GM19467 (cell line): Measurements from ENCODE around the gene MXD4.
"Not testable (repeated sequence)": the region's sequence is repeated elsewhere in the genome, so short reads cannot be mapped to it uniquely, and the experiment has no call there.

Experiments used
- ATAC-seq: cut with Tn5 transposase; IDR thresholded peaks from one replicate; pipeline ENCODE4 v1.9.1; 2021; ENCODE audit warnings: mild to moderate bottlenecking, moderate library complexity; ENCODE audit not compliant: unreplicated experiment

The MXD4 gene

GRCh38 chr4:2231082-2231481 is 30.8 kb downstream of the MXD4 start:
- ATAC-seq = no peak

- no peak for ATAC-seq
Measured at GRCh38 chr4:2226261-2226660, 35.6 kb downstream of the MXD4 start.

GRCh38 chr4:2222838-2223237 is 39.1 kb downstream of the MXD4 start:
- ATAC-seq = no peak

- ATAC-seq = not testable (repeated sequence)
Measured at GRCh38 chr4:2221378-2221777, 40.5 kb downstream of the MXD4 start.

- ATAC-seq = no peak
Measured at GRCh38 chr4:2220016-2220630, 41.8 kb downstream of the MXD4 start.

GRCh38 chr4:2219233-2219760 is 42.6 kb downstream of the MXD4 start:
- ATAC-seq = no peak

- ATAC-seq = no peak
Measured at GRCh38 chr4:2218436-2218835, 43.5 kb downstream of the MXD4 start.

- ATAC-seq = no peak
Measured at GRCh38 chr4:2217726-2218125, 44.2 kb downstream of the MXD4 start.

GRCh38 chr4:2212831-2213230 is 49.1 kb downstream of the MXD4 start:
- no peak for ATAC-seq

- not testable (repeated sequence) for ATAC-seq
Measured at GRCh38 chr4:2202789-2203188, 59.1 kb downstream of the MXD4 start.
